Measurements from ENCODE around the gene OR7G1.

Gene OR7G1

DNA sequence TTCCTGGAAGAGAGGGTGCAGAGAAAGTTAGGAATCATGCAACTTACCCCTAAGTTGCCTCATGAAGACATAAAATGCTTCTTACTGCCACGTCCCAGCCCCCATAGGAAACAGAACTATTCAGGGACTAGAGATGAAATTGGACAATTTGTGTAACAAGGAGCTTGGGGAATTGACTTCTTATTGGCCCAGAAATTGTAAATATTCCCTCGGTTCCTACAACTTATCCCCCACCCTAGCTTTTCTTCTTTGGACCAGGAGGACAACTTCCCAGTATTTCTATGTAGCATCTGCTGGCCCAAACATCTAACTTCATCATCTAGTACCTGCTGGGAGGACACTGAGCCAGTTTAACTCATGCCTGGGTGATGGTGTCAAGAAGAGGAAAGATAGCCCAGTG, 28.8 kb downstream of the OR7G1 start, which contains the start of gene OR1M1:
TSS of gene OR1M1 (plus strand) at position 301 of the 400 bp plus-strand sequence. CDS start 6,184 bp downstream, outside the sequence.
- H3K9ac ChIP-seq (ENCODE audit: low read length): no peak within 1 kb of the TSS
- no peaks in the 10 kb centered on the region for H3K9me3 ChIP-seq (ENCODE audit: low read length)
- H3K4me3 ChIP-seq (ENCODE audit: low read depth, low read length, poor library complexity, severe bottlenecking): no peak within 1 kb of the TSS
- no peak within 1 kb of the TSS for H3K27ac ChIP-seq (ENCODE audit: low read depth, low read length, poor library complexity, severe bottlenecking)
- no peaks in the 10 kb centered on the region for H3F3A ChIP-seq (ENCODE audit: insufficient read depth, low read length)
- TF ChIP-seq, protein P1, sequence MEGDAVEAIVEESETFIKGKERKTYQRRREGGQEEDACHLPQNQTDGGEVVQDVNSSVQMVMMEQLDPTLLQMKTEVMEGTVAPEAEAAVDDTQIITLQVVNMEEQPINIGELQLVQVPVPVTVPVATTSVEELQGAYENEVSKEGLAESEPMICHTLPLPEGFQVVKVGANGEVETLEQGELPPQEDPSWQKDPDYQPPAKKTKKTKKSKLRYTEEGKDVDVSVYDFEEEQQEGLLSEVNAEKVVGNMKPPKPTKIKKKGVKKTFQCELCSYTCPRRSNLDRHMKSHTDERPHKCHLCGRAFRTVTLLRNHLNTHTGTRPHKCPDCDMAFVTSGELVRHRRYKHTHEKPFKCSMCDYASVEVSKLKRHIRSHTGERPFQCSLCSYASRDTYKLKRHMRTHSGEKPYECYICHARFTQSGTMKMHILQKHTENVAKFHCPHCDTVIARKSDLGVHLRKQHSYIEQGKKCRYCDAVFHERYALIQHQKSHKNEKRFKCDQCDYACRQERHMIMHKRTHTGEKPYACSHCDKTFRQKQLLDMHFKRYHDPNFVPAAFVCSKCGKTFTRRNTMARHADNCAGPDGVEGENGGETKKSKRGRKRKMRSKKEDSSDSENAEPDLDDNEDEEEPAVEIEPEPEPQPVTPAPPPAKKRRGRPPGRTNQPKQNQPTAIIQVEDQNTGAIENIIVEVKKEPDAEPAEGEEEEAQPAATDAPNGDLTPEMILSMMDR (IDR thresholded peaks at IDR 0.05; ENCODE audit: low read length): no peak
- no peaks in the 10 kb centered on the region for H3K9me2 ChIP-seq (ENCODE audit: low read depth, low read length)
- H3K4me1 ChIP-seq (ENCODE audit: insufficient read depth, low read length, severe bottlenecking): no peaks in the 10 kb centered on the region
- H3K27me3 ChIP-seq (ENCODE audit: insufficient read depth, low read length): no peaks in the 10 kb centered on the region
- H3K79me2 ChIP-seq (ENCODE audit: insufficient read depth, low read length): no peaks in the 10 kb centered on the region
- no peaks in the 10 kb centered on the region for H3K36me3 ChIP-seq (ENCODE audit: insufficient read depth, low read length)
- no peak within 1 kb of the TSS for H3K4me2 ChIP-seq (ENCODE audit: low read length)
- H2AFZ ChIP-seq (ENCODE audit: low read length): no peak within 1 kb of the TSS
- H4K20me1 ChIP-seq (ENCODE audit: insufficient read depth, low read length): no peaks in the 10 kb centered on the region

DNA sequence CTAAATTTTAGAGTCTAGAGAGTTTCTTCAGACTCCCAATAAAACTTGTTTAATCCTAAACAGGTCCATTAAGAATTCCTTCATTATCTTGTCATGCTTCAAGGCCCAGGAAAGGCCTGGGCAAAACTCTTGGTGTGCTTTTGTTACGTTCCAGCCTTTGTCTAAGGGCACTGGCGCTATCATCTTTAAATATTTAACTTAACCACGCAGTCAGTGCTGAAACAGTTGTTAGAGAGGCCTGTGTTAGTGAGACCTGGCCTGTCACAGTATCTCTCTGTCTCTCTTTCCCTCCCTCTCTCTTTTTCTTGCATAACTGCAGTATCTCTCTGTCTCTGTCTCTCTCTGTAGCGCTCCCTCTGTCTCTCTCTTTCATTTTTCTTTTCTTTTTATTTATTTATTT, 36.9 kb downstream of the OR7G1 start:
- Histone ChIP-seq H3K4me1 (ENCODE audit: insufficient read depth, low read length, severe bottlenecking) (no peaks in the 10 kb centered on the region), H3K27ac (ENCODE audit: low read depth, low read length, poor library complexity, severe bottlenecking) (no peak overlapping the region), H3F3A (ENCODE audit: insufficient read depth, low read length) (no peaks in the 10 kb centered on the region), H3K36me3 (ENCODE audit: insufficient read depth, low read length) (no peaks in the 10 kb centered on the region), H2AFZ (ENCODE audit: low read length) (no peak overlapping the region), H3K79me2 (ENCODE audit: insufficient read depth, low read length) (no peaks in the 10 kb centered on the region), H3K9ac (ENCODE audit: low read length) (no peak overlapping the region), H3K9me3 (ENCODE audit: low read length) (no peaks in the 10 kb centered on the region), H3K4me2 (ENCODE audit: low read length) (no peak overlapping the region), H3K9me2 (ENCODE audit: low read depth, low read length) (no peaks in the 10 kb centered on the region), H3K27me3 (ENCODE audit: insufficient read depth, low read length) (no peaks in the 10 kb centered on the region), H3K4me3 (ENCODE audit: low read depth, low read length, poor library complexity, severe bottlenecking) (no peak overlapping the region), H4K20me1 (ENCODE audit: insufficient read depth, low read length) (no peaks in the 10 kb centered on the region)
- TF ChIP-seq, protein P1 (IDR thresholded peaks at IDR 0.05; ENCODE audit: low read length): no peak
- no peak for TF ChIP-seq EZH2 (IDR thresholded peaks at IDR 0.05; ENCODE audit: borderline replicate concordance, low read length)

DNA sequence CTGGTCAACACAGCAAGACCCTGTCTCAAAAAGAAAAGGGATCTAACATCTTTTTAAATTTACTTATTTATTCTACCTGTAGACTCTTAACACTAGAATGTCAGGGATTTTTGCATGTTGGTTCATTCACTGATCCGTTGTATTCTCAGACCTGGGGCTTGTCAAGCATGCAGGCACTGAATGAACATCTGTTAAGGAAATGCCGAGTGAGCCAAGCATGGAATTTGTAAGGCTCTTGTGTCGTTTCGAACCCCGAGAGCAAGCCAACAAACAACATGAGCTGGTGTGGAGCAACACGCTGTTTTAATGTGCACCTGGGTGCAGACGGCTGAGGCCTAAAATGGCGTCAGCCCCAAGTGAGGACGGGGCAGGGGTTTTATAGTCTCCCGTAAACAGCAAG, 38.7 kb downstream of the OR7G1 start:
- Histone ChIP-seq H3K4me1 (ENCODE audit: insufficient read depth, low read length, severe bottlenecking) (no peaks in the 10 kb centered on the region), H3K4me2 (ENCODE audit: low read length) (no peak overlapping the region), H3F3A (ENCODE audit: insufficient read depth, low read length) (no peaks in the 10 kb centered on the region), H3K4me3 (ENCODE audit: low read depth, low read length, poor library complexity, severe bottlenecking) (no peak overlapping the region), H2AFZ (ENCODE audit: low read length) (no peak overlapping the region), H3K9ac (ENCODE audit: low read length) (no peak overlapping the region), H3K79me2 (ENCODE audit: insufficient read depth, low read length) (no peaks in the 10 kb centered on the region), H3K9me3 (ENCODE audit: low read length) (no peaks in the 10 kb centered on the region), H3K36me3 (ENCODE audit: insufficient read depth, low read length) (no peaks in the 10 kb centered on the region), H4K20me1 (ENCODE audit: insufficient read depth, low read length) (no peaks in the 10 kb centered on the region), H3K27me3 (ENCODE audit: insufficient read depth, low read length) (no peaks in the 10 kb centered on the region), H3K27ac (ENCODE audit: low read depth, low read length, poor library complexity, severe bottlenecking) (no peak overlapping the region), H3K9me2 (ENCODE audit: low read depth, low read length) (no peaks in the 10 kb centered on the region)
- TF ChIP-seq, protein P1 (IDR thresholded peaks at IDR 0.05; ENCODE audit: low read length): no peak
- no peak for TF ChIP-seq EZH2 (IDR thresholded peaks at IDR 0.05; ENCODE audit: borderline replicate concordance, low read length)
